ENCODE measurements around the gene CDK6. TPM values are rescaled to one million over a fixed set of nuclear protein-coding genes. Genes with fewer than 3 reads are reported as not detected.

CDK6 gene
- total RNA-seq, 1 donor: 36.0 TPM

- no peak for TF ChIP-seq CTCF (IDR thresholded peaks at IDR 0.05; ENCODE audit: insufficient read depth, low read length)
- DNase-seq (ENCODE audit: low read depth): peak; percentile 63
- no peak overlapping the region for H3K4me3 ChIP-seq (ENCODE audit: low read depth, low read length)
Observed at GRCh38 chr7:92797284-92797683, 39.1 kb downstream of the CDK6 start.

GRCh38 chr7:92794831-92795230, 41.5 kb downstream of the CDK6 start:
- no peak overlapping the region for H3K4me3 ChIP-seq (ENCODE audit: low read depth, low read length)
- no peak for TF ChIP-seq CTCF (IDR thresholded peaks at IDR 0.05; ENCODE audit: insufficient read depth, low read length)
- no peak for DNase-seq (ENCODE audit: low read depth)

- TF ChIP-seq CTCF (IDR thresholded peaks at IDR 0.05; ENCODE audit: insufficient read depth, low read length): no peak
- no peak for DNase-seq (ENCODE audit: low read depth)
- no peak overlapping the region for H3K4me3 ChIP-seq (ENCODE audit: low read depth, low read length)
Observed at GRCh38 chr7:92794391-92794790, 42.0 kb downstream of the CDK6 start.

- DNase-seq (ENCODE audit: low read depth): no peak
- no peak for TF ChIP-seq CTCF (IDR thresholded peaks at IDR 0.05; ENCODE audit: insufficient read depth, low read length)
- no peak overlapping the region for H3K4me3 ChIP-seq (ENCODE audit: low read depth, low read length)
Observed at GRCh38 chr7:92793656-92794205, 42.6 kb downstream of the CDK6 start.

- no peak for TF ChIP-seq CTCF (IDR thresholded peaks at IDR 0.05; ENCODE audit: insufficient read depth, low read length)
- peak; percentile 78 for DNase-seq (ENCODE audit: low read depth)
- H3K4me3 ChIP-seq (ENCODE audit: low read depth, low read length): no peak overlapping the region
Observed at GRCh38 chr7:92790992-92791391, 45.4 kb downstream of the CDK6 start.

GRCh38 chr7:92788559-92789183, 47.7 kb downstream of the CDK6 start:
- DNase-seq (ENCODE audit: low read depth): no peak
- no peak overlapping the region for H3K4me3 ChIP-seq (ENCODE audit: low read depth, low read length)
- no peak for TF ChIP-seq CTCF (IDR thresholded peaks at IDR 0.05; ENCODE audit: insufficient read depth, low read length)

GRCh38 chr7:92785923-92786322, 50.5 kb downstream of the CDK6 start:
- DNase-seq (ENCODE audit: low read depth): peak; percentile 85
- H3K4me3 ChIP-seq (ENCODE audit: low read depth, low read length): no peak overlapping the region
- no peak for TF ChIP-seq CTCF (IDR thresholded peaks at IDR 0.05; ENCODE audit: insufficient read depth, low read length)
